Measurements from ENCODE around the gene REC114. TPM values are rescaled to one million over a fixed set of nuclear protein-coding genes. Genes with fewer than 3 reads are reported as not detected.

REC114 gene
- total and polyA plus RNA-seq, 9 of the 15 experiments (the other 6 are each of a cell fraction or from before 2014, with no cell fraction given), result 0.07 to 0.24 TPM; not detected in 7

GRCh38 chr15:73488698-73489097 lies 45.7 kb downstream of the REC114 start (continued):
- TF ChIP-seq, protein P1, sequence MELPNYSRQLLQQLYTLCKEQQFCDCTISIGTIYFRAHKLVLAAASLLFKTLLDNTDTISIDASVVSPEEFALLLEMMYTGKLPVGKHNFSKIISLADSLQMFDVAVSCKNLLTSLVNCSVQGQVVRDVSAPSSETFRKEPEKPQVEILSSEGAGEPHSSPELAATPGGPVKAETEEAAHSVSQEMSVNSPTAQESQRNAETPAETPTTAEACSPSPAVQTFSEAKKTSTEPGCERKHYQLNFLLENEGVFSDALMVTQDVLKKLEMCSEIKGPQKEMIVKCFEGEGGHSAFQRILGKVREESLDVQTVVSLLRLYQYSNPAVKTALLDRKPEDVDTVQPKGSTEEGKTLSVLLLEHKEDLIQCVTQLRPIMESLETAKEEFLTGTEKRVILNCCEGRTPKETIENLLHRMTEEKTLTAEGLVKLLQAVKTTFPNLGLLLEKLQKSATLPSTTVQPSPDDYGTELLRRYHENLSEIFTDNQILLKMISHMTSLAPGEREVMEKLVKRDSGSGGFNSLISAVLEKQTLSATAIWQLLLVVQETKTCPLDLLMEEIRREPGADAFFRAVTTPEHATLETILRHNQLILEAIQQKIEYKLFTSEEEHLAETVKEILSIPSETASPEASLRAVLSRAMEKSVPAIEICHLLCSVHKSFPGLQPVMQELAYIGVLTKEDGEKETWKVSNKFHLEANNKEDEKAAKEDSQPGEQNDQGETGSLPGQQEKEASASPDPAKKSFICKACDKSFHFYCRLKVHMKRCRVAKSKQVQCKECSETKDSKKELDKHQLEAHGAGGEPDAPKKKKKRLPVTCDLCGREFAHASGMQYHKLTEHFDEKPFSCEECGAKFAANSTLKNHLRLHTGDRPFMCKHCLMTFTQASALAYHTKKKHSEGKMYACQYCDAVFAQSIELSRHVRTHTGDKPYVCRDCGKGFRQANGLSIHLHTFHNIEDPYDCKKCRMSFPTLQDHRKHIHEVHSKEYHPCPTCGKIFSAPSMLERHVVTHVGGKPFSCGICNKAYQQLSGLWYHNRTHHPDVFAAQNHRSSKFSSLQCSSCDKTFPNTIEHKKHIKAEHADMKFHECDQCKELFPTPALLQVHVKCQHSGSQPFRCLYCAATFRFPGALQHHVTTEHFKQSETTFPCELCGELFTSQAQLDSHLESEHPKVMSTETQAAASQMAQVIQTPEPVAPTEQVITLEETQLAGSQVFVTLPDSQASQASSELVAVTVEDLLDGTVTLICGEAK (IDR thresholded peaks at IDR 0.05), result no peak
- TF ChIP-seq, protein P1 (CRISPR knock-in tag; IDR thresholded peaks at IDR 0.05), result no peak
- peak; percentile 70; the same call in 1 of the 2 replicates for TF ChIP-seq SPI1 (IDR thresholded peaks at IDR 0.05; ENCODE audit: borderline replicate concordance, low read depth, low read length)
- peak; percentile 68 for TF ChIP-seq ZNF707 (CRISPR knock-in tag; conservative IDR thresholded peaks at IDR 0.05)

Data from K562 (cell line).